Stimulated activated CD8-positive, alpha-beta memory T cell treated with anti-CD3 and anti-CD28 coated beads, Interleukin-4, amount 100 ng/mL, for 4 hours (primary cell): ENCODE results near the gene C4orf50.

ENCODE experiments used
- DNase-seq, 2 donors: peaks; one replicate each; pipeline ENCODE4 v3.0.0-alpha.2; 2020; ENCODE audit warnings: low read depth in 2 of 2, low spot score in 1 of 2

C4orf50 gene

DNA sequence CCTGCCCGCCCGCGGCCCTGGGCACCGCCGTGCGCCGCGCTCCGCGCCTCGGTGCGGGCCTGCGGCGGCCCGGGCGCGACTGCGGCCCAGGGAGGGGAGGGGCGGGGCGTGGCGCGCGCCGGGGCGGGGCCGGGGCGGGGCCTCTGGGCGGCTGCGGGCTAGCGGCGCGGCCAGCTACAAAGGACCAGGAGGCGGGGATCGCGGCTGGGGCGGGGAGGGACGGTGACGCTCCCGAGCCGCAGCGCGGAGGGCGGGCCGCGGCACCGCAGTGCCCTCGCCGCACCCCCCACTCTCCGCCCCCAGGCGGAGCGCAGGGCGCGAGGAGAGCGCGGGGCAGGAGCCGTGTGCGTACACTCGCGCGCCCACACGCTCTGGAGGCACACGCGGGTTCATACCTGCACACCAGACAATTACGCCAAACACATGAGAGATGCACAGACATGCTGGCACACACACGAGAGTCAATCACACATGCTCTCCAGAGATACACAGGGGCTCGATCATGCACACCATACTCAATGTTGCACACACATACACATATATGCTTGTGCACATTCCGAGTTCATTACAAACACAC is 125.1 kb downstream of the C4orf50 start, which contains the start of gene CRMP1:
CRMP1 (minus strand) TSS at position 83 of the 577 bp plus-strand sequence. CDS start 117 bp downstream, outside the sequence.
- no peak for DNase-seq

DNA sequence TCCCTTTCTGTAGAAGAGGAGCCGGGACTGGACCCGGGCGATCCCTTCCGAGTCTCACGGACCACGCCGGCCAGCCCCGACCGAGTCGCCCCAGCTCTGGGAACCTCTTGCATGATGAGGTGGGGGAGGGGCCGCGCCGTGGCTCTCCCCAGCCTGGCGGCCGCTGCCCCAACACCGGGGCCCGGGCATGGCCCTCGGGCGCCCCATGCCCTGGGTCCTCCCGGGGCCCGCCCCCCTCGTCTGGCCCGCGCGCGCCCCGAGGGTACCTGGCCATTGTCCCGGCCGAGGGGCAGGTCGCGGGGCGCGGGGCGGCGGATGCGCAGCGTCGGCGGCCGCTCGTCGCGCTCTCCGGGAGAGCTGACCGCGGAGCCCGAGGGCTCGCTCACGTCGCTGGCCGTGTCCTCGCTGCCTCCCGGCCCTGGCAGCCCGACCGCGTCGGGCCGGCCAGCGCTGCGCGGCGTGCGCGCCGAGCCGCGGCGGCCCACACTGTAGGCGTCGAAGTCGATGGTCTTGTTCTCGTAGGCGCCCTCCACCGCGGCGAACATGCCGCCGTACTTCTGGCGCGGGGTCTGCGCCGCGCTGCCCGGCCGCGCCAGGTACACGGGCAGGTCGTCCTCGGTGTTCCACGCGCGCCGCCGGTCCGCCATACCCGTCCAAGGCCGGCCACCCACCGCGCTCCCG is 125.8 kb downstream of the C4orf50 start:
- no peak for DNase-seq

DNA sequence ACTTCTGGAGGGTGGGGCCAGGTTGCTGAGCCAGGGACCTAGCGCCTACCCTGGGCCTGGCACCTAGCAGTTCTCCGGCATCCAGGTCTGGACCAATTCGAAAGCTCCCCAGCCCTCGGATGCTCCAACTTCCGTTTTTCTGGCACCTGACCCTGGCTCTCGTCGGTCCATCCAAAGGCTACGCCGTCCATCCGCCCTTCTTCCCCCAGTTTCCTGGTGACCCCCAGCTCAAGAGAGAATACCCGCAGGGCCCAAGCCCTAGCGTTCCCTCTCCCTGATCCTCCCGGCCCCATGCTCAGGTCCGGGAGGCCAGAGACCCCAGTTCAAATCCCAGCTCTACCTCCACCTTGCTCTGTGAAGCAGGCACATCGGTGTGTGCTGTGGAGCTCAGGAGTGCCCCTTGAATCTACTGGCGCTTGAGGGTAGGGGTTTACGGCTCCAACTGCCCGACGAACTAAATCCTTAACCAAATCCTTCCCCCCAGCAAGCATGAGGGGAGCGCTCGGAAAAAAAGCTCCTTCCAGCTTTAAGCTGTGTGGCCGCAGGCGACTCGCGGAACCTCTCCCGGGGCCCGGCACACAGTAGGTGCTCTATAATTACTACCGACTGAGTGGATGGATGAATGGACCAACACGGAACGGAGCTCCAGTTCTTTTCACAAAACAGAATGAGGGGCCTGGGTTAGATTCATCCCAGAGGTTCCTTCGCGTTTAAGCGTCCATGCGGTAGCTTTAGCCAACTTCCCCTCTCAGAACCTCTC is 126.5 kb downstream of the C4orf50 start:
- DNase-seq, result no peak

DNA sequence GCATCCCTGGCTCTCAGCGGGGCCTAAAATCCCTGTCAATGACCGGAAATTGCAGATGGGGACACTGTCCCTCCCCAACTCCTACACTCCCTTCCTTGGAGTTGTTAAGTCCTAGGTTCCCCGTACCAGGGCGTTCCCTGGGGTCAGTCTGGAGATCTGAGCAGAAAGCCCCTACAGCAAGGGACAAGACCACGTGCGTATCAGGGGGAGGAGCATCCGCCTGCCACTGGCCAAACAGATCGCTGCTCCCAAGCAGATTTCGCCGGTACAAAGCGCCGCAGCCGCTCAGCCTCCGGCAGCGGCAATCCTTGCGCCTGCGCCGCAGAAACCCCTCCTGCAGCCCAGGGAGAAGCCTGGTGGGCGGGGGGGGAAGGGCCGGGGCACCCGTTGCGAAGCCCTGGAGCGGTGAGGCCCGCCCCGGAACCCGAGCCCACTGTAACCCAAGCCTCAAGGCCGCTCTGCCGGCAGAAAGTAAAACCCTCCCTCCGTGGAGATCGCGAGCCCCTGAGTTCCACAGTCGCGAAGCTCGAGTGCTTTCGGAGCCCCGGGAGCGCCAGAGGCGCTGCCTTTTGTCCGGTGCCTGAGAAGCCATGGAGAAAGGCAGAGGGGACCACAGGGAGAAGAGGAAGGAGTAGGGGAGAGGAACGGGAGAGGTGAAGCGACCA is 128.0 kb downstream of the C4orf50 start:
- DNase-seq, result no peak

DNA sequence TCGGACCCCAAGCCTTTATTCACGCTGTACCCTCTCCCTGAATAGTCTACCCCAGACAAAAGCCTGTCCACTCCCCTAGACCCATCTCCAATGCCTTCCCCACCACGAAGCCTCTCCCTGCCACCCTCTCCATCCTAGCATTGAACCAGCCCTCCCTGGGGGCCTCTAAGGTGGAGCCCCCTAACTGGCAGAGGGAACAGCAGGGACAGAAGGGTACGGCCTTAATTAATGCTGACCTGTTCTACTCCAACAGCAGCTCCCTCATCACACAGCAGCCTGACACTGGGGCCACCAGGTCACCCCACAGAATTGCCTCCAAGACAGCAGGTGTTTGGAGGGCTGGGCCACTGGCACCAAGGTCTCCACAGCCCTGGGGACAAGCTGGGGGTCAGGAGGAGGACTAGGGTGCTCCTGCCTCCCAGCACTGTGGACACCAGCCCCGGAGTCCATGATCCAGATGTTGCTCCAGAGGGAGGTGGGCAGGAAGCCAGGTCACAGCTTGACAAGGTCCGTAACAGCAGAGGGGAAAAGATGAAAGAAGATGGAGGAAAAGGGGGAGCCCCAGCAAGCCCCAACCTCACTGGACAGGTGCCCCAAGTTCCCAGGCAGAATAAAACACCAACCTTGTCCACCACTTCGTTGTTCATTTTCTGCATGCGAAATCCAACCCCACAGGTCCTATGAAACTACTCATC is 129.1 kb downstream of the C4orf50 start:
- no peak for DNase-seq

DNA sequence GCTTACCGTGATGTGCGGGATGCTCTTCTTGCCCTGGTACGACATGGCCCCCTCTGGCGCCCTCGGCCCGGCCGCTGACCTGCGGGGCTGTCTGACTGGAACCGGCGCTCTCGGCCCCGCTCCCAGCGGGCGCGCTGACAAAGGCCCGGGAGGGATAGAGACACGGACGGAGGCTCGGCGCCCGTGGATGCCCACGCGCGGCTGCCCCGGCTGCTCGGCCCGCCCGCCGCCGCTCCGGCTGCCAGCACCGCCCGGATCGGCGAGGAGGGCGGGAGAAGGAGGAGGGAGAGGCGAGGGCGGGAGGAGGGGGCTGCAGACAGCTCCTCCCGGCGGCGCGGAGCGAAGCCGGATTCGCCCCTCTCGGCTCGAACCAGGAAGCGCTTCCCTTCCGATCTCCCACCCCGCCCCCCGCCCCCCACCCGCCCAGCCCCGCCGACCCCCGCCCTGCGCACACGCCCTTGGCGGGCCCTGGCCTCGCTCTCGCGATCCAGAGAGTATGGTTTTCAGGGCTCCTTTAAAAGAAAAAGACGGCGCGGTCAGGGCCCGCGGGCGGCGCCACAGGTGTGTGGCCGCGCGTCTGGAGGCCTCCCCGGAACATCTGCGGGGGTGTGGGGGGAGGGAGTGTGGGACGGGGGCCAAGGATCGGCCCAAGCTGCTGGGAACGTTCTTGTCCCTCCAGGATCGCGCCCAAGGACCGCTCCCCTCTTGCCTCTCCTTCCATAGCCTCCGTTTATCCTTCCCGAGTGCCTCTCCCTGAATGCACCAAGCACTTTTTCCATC is 129.8 kb downstream of the C4orf50 start:
- no peak for DNase-seq

DNA sequence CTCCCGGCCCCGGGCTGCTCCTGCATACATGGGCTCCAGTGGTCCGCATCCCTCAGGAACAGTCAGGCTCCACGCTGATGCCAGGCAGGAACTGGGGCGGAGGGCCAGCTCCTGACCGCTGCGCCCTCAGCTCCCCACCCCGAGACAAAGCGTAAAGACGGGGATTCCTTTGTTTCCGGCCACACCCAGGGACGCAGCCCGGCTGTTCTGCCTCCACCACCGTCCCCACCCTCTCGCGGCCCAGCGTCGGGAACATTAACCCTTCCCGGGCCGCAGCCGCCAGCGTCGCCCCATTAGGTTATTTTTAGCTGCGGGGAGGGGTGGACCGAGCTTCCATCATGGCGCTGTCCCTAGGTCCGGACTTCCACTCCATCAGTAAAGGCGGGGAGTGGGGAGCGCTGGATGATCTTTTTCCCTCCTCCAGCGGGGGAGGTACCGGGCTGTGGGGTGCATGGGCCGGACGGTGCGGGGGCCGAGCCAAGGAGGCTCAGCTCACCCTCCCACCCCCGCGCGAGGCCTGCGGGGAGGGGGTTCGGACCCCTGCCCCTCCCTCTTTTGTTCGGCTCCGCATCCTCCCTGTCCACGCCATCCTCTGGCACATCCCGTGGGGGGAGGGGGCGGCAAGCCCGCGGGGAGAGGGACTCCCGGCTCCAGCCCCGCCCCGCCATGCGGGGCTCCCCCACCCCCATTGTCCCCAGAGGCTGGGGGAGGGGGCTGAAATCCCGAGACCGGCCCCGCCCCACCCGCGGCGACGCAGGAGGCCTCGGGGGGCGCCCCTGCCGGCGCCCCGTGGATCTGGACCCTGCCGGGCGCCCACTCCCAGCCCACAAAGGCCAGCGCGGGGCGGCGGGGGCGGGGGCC is 130.6 kb downstream of the C4orf50 start:
- DNase-seq, result no peak

DNA sequence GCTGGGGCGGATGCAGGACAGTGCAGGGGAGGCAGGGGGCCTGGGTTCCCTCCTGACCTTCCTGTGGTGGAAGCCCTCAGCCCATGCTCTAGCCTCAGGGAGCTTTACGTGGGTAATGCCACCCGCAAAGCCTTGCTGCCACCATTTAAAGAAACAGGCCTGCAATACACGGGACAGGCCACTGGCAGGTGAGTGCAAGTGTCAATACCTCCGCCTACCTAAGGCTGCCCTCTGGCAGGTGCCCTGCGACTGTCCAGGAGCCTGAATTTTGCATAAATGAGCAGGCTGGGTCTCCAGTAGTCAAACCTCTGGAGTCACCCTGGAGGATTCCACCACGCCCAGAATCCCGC is 131.2 kb downstream of the C4orf50 start:
- no peak for DNase-seq

DNA sequence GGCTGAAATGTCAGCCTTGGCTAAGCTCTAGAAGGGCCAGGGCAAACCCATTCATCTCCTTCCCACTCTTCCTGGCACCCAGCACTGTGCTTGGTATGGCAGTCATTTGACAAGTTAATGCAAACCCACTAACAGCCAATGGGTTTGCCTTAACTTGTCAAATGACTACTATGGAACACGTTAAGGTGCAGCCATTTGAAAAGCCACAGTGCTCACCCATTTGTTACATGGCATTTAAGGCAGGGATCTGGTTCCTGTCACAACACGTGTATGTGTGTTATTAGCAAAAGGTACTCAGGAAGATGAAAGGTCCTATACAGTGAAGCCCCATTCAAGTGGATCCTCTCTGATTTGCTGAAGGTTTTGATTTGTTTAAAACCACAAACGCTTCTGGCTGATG is 132.5 kb downstream of the C4orf50 start:
- DNase-seq, result no peak

DNA sequence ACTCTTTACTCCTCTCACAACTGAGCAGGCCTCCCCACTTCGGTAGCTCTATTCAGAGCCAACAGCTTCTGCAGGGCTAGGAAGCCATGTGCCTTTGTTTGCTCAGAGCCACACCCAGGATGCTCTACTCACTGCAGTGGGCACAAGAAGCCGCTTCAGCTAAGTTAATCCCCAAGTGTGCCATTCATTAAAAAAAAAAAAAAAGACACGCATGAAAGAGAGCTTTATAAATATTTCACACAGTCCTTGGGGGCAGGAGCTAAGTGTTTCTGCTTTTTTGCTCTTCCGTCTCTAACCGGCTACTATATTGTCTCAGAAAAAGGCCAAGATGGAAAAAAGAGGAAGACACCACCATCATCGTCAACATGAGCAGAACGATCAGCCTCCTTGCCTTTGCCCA is 133.4 kb downstream of the C4orf50 start:
- no peak for DNase-seq

DNA sequence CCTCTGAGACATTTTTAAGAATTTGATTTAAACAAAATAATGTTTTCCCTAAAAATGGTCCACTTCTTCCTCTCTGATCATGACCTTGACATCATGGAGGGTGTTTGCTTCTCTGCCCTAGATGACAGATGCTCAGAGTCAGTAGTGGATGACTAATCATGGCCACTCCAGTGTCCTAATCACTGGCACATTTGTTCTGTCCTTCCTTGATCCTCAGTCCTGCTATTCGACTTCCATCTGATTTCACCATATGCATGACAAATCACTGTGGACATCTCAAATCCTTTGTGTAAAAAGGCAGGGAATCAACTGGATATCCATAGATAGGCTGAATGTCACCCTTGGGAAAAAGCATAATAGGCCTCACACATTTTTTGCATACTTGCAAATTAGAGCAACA is 134.3 kb downstream of the C4orf50 start:
- no peak for DNase-seq

DNA sequence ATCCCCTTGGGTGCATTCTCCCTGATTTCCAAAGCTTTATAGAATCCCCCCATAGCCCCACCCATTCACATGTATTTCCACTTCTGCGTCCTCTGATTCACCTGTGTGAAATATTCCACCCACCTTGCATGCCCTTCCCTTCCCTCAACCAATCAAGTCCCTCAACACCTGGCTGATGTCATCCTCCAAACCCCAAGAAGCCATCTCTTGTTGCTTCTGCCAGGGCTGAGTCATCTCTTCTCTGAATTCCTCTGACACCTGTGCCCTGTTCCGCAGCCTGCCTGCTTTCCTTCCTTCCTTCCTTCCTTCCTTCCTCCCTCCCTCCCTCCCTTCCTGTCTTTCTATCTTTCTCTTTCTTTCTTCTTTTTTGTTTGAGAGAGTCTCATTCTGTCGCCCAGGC is 135.3 kb downstream of the C4orf50 start:
- no peak for DNase-seq

DNA sequence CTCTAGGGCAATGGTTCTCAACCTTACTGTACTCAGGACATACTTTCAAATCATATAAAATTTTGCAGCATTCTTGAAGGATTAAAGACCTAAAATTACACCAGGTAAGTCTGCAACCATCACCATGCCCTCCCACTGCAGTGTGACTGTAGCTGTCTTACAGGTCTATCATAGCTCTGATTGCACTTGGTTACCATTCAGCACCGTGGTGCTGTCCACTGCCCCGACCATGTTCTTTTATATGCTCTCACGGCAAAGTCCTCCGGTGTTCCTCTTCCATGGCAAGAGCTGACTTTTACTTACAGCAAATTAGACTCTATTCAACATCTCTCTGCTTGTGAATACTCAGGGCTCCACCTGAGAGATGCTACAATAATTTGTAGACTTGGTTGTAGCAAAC is 136.9 kb downstream of the C4orf50 start:
- DNase-seq, result no peak

DNA sequence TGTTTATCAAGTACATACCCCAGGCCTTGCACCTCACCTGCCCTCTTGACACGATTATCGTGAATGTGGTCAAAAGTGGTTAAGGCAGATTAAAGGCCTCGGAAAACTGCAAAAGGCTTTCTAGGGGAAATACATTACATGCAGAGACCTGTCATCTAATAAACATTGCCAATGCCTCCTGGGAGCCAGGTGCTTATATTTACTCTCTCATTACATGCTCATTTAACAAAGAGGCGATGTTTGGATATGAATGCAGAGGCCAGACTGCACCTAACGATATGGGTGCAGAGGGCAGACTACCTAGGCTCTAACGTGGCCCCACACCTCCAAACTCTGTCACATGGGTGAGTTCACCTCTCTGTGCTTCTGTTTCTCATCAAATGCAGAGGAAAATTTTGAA is 139.9 kb downstream of the C4orf50 start:
- no peak for DNase-seq

DNA sequence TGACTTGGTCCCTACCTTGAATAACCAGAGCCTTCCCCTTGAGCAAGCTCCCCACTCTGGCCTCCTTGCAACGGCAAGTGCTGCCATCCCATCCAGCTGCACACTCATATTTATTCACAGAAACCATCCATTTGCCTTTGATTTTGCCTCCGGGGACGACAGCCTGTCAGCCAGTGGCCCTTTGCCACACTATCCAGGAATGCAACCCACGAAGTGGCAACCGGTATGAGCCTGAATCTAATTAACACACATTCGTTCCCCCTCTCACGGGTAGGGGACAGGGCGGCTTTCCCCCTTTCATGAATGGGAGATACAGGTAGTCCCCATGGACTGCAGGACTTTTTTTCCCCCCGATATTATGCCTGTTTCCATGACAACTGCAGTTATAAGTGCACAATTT is 140.8 kb downstream of the C4orf50 start:
- DNase-seq, result no peak

DNA sequence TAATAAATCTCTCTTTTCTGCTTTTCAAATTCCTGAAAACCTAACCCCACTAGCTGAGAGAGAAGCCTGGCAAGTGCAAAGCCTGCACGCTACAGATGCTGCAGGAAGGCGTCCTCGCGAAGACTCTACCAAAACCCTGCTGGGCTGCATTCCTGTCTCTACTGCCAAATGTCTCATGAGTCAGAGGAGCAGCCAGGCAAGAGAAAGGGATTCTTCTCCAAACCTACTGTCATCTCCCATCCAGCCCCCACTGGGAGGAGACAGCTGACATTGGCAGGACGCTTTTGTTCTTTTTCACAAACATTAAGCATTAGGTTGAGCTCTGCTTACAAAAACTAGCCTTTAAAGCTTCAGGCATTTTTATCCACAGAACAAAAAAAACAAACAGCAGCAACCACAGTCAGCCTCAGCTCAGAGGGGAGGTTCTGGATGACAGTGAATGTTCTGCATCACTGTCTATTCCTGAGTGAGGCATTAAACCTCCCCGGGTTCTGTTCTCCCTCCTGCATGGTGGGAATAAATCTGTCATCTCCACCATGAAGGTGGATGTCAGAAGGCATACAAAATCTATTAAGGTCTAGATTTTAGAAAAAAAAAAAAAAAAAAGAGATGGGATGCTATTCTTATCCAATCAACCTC is 143.3 kb downstream of the C4orf50 start:
- no peak for DNase-seq

DNA sequence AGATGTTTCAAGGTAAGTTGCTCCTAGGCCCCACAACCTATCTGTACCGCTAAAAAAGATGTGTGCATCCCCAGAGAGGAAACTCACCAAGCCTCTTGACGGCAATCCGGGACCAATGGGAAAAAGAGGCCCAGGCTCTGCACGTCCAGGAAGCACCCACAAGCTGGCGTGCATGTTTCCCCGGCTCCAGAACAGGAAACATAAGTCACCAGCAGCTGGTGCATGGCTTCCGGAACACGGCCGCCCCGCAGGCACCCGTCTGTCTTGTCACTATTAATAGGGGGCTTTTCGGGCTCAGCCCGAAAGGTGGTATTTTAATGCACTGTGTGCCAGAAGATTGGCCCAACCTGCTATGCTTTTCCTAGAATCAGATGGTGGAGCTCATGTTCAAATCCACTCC is 147.5 kb downstream of the C4orf50 start:
- no peak for DNase-seq

DNA sequence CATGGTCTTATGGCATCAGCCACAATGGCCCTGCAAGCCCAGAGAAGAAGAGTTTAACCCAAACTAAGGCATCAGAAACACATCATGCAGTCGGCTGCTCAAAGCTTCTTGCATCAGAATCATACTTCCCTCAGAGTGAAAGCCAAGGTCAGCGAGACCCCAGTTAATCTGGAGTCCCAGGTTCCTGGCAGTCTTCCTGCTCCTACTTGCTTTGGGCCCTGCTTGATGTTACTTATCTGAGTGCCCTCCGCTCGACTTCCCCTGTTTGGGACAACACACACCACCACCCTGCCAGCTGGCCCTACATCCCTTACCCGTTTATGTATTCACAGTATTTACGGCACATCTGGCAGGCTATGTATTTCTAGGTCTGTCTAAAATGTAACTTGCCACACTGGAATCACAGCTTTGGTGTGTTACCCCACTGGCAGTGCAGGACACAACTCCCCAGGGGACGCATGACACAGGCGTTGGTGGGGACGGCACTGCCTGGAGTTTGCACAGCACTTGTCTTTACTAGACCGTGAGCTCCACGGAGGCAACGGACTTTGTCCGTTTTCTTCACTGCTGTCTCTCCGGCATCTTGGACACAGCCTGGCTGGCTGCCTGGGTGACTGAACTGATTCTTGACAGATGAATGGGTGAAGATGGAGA is 148.1 kb downstream of the C4orf50 start:
- DNase-seq, result no peak

DNA sequence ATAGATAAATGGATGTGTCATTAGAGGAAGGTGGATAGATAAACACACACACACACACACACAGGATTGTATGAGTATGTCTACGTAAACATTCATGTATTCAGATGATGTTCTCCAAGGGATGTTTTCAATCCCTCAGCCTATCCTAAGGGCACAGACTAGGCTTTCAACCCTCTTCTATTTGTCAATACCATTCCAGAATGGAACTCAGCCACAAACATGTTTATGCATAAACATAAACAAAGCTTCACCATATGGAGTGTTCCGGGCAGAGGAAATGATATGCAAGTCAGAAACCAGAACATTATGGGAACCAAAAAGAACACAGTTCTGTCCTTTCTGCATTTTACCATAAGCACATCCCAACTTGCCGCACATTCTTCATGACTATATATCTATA is 150.4 kb downstream of the C4orf50 start:
- no peak for DNase-seq
